K562 (cell line): ENCODE data around the gene MRPL42. TPM values are rescaled to one million over a fixed set of nuclear protein-coding genes. Genes with fewer than 3 reads are reported as not detected.
A peak's percentile ranks its signal among the peaks of the same experiment; 100 is the strongest.
"Not testable (repeated sequence)": the region's sequence is repeated elsewhere in the genome, so short reads cannot be mapped to it uniquely, and the experiment has no call there.

Experiments used
- ATAC-seq: fragments of 200-7000 bp; cut with Tn5 transposase; 3 replicates; pipeline ENCODE4 v1.9.1; 2020; ENCODE audit warnings: moderate library complexity
- BruUV-seq: library from RNA; stranded (reverse); fragments of 400-500 nt; replicated peaks from 2 replicates; lab custom pipeline; 2021; lab: Mats Ljungman, UMichigan
- CTCF ChIA-PET: fragments of 300-600 bp; formaldehyde crosslinking; extraction: SDS; loops from one replicate; lab custom pipeline; 2021; ENCODE audit warnings: low intra/inter-chr PET ratio; lab: Yijun Ruan, JAX
- POLR2A ChIA-PET: fragments of 300-600, 350-650 bp; sonication (Branson Sonifier 250); formaldehyde crosslinking; extraction: SDS; loops from one replicate; lab custom pipeline; 2021; ENCODE audit warnings: antibody characterized with exemption, inconsistent platforms; lab: Yijun Ruan, JAX
- DNase-seq, 4 experiments: peaks; one replicate each; pipeline versions ENCODE4 v3.0.0 to v3.0.0-alpha.2; 2011 to 2018; ENCODE audit warnings: low spot score in 3 of 4, mixed read lengths in 3 of 4; ENCODE audit errors: extremely low read depth in 1 of 4
- FAIRE-seq: peaks from 2 replicates; lab custom pipeline; 2011; peaks lifted over from hg19 to GRCh38; lab: Jason Lieb, UNC
- H2AFZ ChIP-seq: 2 replicates; pipeline ENCODE4 v1.6.0; 2011; ENCODE audit warnings: low read depth, low read length, control low read depth, inconsistent platforms
- H3K27ac ChIP-seq: fragments of 200-600 bp; 3 replicates; pipeline ENCODE4 v1.8.0; 2011; ENCODE audit warnings: low read depth, mild to moderate bottlenecking, control low read depth, inconsistent platforms, low read length, moderate library complexity, mixed read lengths; ENCODE audit errors: extremely low read depth
- H3K27me3 ChIP-seq, 2 experiments: fragments of 300-600 bp in 1 of 2; 2 replicates in 1 of 2; 3 replicates in 1 of 2; pipeline versions ENCODE4 v1.6.0 to v1.8.0; 2011; ENCODE audit warnings: inconsistent platforms in 2 of 2, low read length in 2 of 2, mild to moderate bottlenecking in 1 of 2, mixed read lengths in 1 of 2, moderate library complexity in 1 of 2; ENCODE audit not compliant: control insufficient read depth in 2 of 2, insufficient read depth in 2 of 2
- H3K36me3 ChIP-seq: fragments of 300-600 bp; 3 replicates; pipeline ENCODE4 v1.8.0; 2011; ENCODE audit warnings: mild to moderate bottlenecking, low read length, inconsistent platforms; ENCODE audit not compliant: control insufficient read depth, insufficient read depth
- H3K4me1 ChIP-seq, 2 experiments: fragments of 200-600 bp in 1 of 2; replicated peaks in 1 of 2; 2 replicates in 1 of 2; 3 replicates in 1 of 2; pipeline versions ENCODE4 v1.5.1 to v1.8.0; 2011; ENCODE audit warnings: inconsistent platforms in 2 of 2, low read length in 2 of 2, mild to moderate bottlenecking in 1 of 2, mixed read lengths in 1 of 2, moderate library complexity in 1 of 2; ENCODE audit not compliant: control insufficient read depth in 2 of 2, insufficient read depth in 2 of 2
- H3K4me2 ChIP-seq: 2 replicates; pipeline ENCODE4 v1.6.1; 2011; ENCODE audit warnings: low read length, control low read depth, inconsistent platforms, mixed read lengths; ENCODE audit not compliant: insufficient read depth
- H3K4me3 ChIP-seq: fragments of 200-600 bp; sonication (generic), shearing (Covaris generic); 2 replicates; pipeline ENCODE4 v1.5.1; 2016; ENCODE audit warnings: control low read depth, inconsistent platforms
- H3K79me2 ChIP-seq: fragments of 200-600 bp; 3 replicates; pipeline ENCODE4 v1.8.0; 2011; ENCODE audit warnings: low read length, inconsistent platforms; ENCODE audit not compliant: control insufficient read depth, insufficient read depth
- H3K9ac ChIP-seq, 2 experiments: 2 replicates each; pipeline versions ENCODE4 v1.6.0 to v1.6.1; 2011; ENCODE audit warnings: low read depth in 2 of 2, low read length in 2 of 2, control low read depth in 1 of 2, inconsistent platforms in 1 of 2, mild to moderate bottlenecking in 1 of 2, mixed read lengths in 1 of 2; ENCODE audit not compliant: insufficient read depth in 1 of 2
- H3K9me1 ChIP-seq: one replicate; pipeline ENCODE4 v1.6.0; 2011; ENCODE audit warnings: inconsistent platforms, mild to moderate bottlenecking, low read length, moderate library complexity; ENCODE audit not compliant: control insufficient read depth, insufficient read depth
- H3K9me3 ChIP-seq: replicated peaks from 2 replicates; pipeline ENCODE4 v1.5.1; 2011; ENCODE audit warnings: low read depth, low read length, inconsistent platforms; ENCODE audit not compliant: control insufficient read depth, insufficient read depth
- H4K20me1 ChIP-seq: replicated peaks from 2 replicates; pipeline ENCODE4 v1.6.1; 2011; ENCODE audit warnings: low read length, inconsistent platforms, mixed read lengths; ENCODE audit not compliant: control insufficient read depth, insufficient read depth
- BHLHE40 ChIP-seq: IDR thresholded peaks from 2 replicates; pipeline ENCODE4 v1.6.1; 2011; ENCODE audit warnings: low read length, improper control_type of control experiment
- CHD1 ChIP-seq: fragments of 200-600 bp; sonication (generic); IDR thresholded peaks from one replicate; pipeline ENCODE4 v1.6.1; 2012; ENCODE audit warnings: mild to moderate bottlenecking, moderate library complexity, low read length, inconsistent platforms
- CHD4 ChIP-seq: fragments of 200-600 bp; sonication (generic); IDR thresholded peaks from 3 replicates; pipeline ENCODE4 v1.6.1; 2012; ENCODE audit warnings: low read depth, mild to moderate bottlenecking, mixed read lengths, low read length, inconsistent platforms; ENCODE audit not compliant: insufficient read depth, insufficient replicate concordance, poor library complexity, severe bottlenecking
- HNRNPLL ChIP-seq: fragments of 200-400 bp; formaldehyde crosslinking; IDR thresholded peaks from 2 replicates; pipeline ENCODE4 v1.6.1; 2017; ENCODE audit warnings: low read length, low read depth, mild to moderate bottlenecking; ENCODE audit not compliant: poor library complexity, severe bottlenecking
- NR2C1 ChIP-seq, 2 experiments: fragments of 450-650 bp; IDR thresholded peaks; 2 replicates each; pipeline ENCODE4 v1.6.1; 2017; ENCODE audit warnings: mild to moderate bottlenecking in 2 of 2, antibody characterized with exemption in 1 of 2, inconsistent platforms in 1 of 2, missing compliant biosample characterization in 1 of 2, missing genetic modification characterization in 1 of 2
- RUNX1 ChIP-seq: sonication (generic); IDR thresholded peaks from 2 replicates; pipeline ENCODE4 v1.6.1; 2016; ENCODE audit warnings: antibody characterized with exemption, low read depth
- ZNF778 ChIP-seq: fragments of 450-650 bp; formaldehyde crosslinking; IDR thresholded peaks from 2 replicates; pipeline ENCODE4 v1.4.0; 2020; ENCODE audit warnings: mild to moderate bottlenecking, moderate library complexity
- WGBS: fragments of 100-300 bp; shearing (Covaris generic); methylation state at CpG from one replicate; pipeline ENCODE4 v1.1.6; 2016; ENCODE audit warnings: low coverage, mixed read lengths; ENCODE audit not compliant: insufficient coverage; ENCODE audit errors: missing lambda C conversion rate; 5-methylcytosine and 5-hydroxymethylcytosine counted together
- in situ Hi-C: fragments of 300-500 bp; cut with MboI; formaldehyde crosslinking; loops from 4 replicates; pipeline ENCODE4 v1.15.0; 2018; ENCODE audit warnings: inconsistent platforms, mixed read lengths
- intact Hi-C: fragments of 100-400 bp; cut with micrococcal nuclease; formaldehyde crosslinking; loops from 2 replicates; pipeline ENCODE4 v1.14.2; 2022
- polyA plus RNA-seq, 8 experiments: library from polyadenylated mRNA; depleted of rRNA in 4 of 8; stranded (reverse) in 5 of 8; unstranded in 3 of 8; fragments of >200 nt; fragmentation: Nextera tagmentation in 2 of 8; fragmentation: Illumina TruSeq in 1 of 8; extraction: Ambion mirVana in 2 of 8; extraction: Trizol in 1 of 8; gene quantifications; 2 replicates each; pipeline versions ENCODE4 v1.2.1 to v1.2.3, GENCODE V29; 2011 to 2014; ENCODE audit warnings: inconsistent platforms in 1 of 8, missing spikeins in 1 of 8
- total RNA-seq, 7 experiments: library from RNA; depleted of rRNA in 6 of 7; stranded (reverse); fragments of >200 nt in 6 of 7; fragmentation: Illumina TruSeq in 2 of 7; extraction: Trizol in 2 of 7; gene quantifications; 2 replicates each; pipeline versions ENCODE4 v1.2.1 to v1.2.3, GENCODE V29; 2011 to 2021; ENCODE audit warnings: low replicate concordance in 1 of 7
- TF ChIP-seq, protein P1 (sequence below): fragments of 450-650 bp; formaldehyde crosslinking; IDR thresholded peaks from 2 replicates; pipeline ENCODE4 v1.4.0; 2020; ENCODE audit warnings: mild to moderate bottlenecking, moderate library complexity

MRPL42 gene
- total and polyA plus RNA-seq, 9 of the 15 experiments (the other 6 are each of a cell fraction or from before 2014, with no cell fraction given), result 104 to 806 (median 218) TPM

DNA sequence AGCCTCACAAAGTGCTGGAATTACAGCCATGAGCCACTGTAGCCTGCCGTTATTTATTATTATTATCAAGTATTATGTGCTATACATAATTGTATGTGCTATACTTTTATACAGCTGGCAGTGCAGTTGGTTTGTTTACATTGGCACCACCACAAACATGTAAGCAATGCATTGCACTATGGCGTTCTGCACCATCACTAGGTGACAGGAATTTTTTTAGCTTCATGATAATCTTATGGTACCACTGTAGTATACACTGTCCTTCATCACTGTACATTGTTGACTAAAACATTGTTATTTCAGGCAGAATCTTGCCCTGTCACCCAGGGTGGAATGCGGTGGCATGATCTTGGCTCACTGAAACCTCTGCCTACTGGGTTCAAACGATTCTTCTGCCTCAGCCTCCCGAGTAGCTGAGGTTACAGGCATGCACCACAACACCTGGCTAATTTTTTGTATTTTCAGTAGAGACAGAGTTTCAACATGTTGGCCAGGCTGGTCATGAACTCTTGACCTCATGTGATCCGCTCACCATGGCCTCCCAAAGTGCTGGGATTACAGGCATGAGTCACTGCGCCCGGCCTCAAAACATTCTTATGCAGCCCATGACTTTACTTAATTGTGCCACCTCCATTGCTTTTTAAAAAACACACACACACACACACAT lies 17.1 kb downstream of the MRPL42 start:
- Histone ChIP-seq H2AFZ (no peak overlapping the region), H3K27ac (no peak overlapping the region), H3K9me1 (no peaks in the 10 kb centered on the region), H3K36me3 (peaks cover 91% of the 10 kb centered on the region), H3K4me3 (no peak overlapping the region), H4K20me1 (no peaks in the 10 kb centered on the region), H3K4me2 (no peak overlapping the region), H3K27me3 (no peaks in the 10 kb centered on the region), H3K9ac (no peak overlapping the region), H3K79me2 (peaks cover 4% of the 10 kb centered on the region; the same call in 1 of the 3 replicates), H3K9me3 (no peaks in the 10 kb centered on the region), H3K4me1 (no peaks in the 10 kb centered on the region; a peak in 1 of 5 replicates)
- intact Hi-C loops, result no loop called here
- POLR2A ChIA-PET, result interaction anchor here (0.7 to 1.6 kb wide), 4 partner anchors 9 to 23 kb away, joined by 3 to 6 read pairs (median 4); partner anchors contain the start of gene MRPL42
- ATAC-seq (no peak), FAIRE-seq (no peak), DNase-seq (no peak)
- CTCF ChIA-PET, result no interaction called here
- no peak for TF ChIP-seq RUNX1
- TF ChIP-seq NR2C1 (IDR thresholded peaks at IDR 0.05), result no peak
- peak; percentile 31; the same call in 1 of the 2 replicates for TF ChIP-seq NR2C1 (tag; IDR thresholded peaks at IDR 0.05)
- TF ChIP-seq CHD4, result no peak
- no peak for TF ChIP-seq CHD1
- no peak for TF ChIP-seq ZNF778 (CRISPR knock-in tag)
- no peak for TF ChIP-seq HNRNPLL
- peak; percentile 41; the same call in 1 of the 2 replicates for TF ChIP-seq BHLHE40
- TF ChIP-seq, protein P1, sequence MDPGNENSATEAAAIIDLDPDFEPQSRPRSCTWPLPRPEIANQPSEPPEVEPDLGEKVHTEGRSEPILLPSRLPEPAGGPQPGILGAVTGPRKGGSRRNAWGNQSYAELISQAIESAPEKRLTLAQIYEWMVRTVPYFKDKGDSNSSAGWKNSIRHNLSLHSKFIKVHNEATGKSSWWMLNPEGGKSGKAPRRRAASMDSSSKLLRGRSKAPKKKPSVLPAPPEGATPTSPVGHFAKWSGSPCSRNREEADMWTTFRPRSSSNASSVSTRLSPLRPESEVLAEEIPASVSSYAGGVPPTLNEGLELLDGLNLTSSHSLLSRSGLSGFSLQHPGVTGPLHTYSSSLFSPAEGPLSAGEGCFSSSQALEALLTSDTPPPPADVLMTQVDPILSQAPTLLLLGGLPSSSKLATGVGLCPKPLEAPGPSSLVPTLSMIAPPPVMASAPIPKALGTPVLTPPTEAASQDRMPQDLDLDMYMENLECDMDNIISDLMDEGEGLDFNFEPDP, result no peak
- WGBS, result 73% methylated on average over 8 of the region's 8 CpGs
- in situ Hi-C loops, result no loop called here
- BruUV-seq, result no TSS peak

DNA sequence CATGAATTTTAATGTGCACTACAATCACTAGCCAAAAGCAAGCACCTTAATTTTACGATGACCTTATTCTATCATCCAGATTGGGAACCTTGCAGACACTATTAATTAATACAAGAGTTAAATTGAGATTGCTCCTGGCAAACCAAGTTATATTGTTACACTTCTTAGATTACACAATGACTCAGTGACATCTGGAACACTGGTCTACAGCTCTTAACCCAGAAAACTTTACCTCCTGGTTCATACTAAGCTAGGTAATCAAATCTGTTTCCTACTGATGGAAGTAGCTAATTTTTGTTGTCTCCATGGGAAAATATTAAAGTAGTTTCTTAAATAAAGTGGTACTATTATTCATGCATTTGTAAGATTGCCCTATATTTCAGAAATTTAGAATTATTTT lies 25.5 kb downstream of the MRPL42 start:
- POLR2A ChIA-PET, BruUV-seq: not testable (repeated sequence)

More for the DNA sequence above, 25.5 kb downstream of the MRPL42 start:
- H3K4me2 ChIP-seq, H3K27ac ChIP-seq, H3K9me1 ChIP-seq, in situ Hi-C loops, H3K79me2 ChIP-seq, DNase-seq, H3K9ac ChIP-seq, H2AFZ ChIP-seq, H3K4me1 ChIP-seq, H3K9me3 ChIP-seq, intact Hi-C loops, H3K27me3 ChIP-seq, CTCF ChIA-PET, H4K20me1 ChIP-seq, H3K4me3 ChIP-seq, ATAC-seq: not testable (repeated sequence)
- no CpG with 5 or more reads among the region's 1 CpG for WGBS
- peaks cover 74% of the 10 kb centered on the region for H3K36me3 ChIP-seq
- peak; percentile 73 for FAIRE-seq
